ENCODE results near the gene CLSTN2.

The CLSTN2 gene

GRCh38 chr3:140468407-140468806, 533.4 kb downstream of the CLSTN2 start:
- no peak for DNase-seq

- no peak for DNase-seq
Measured at GRCh38 chr3:140469491-140469890, 534.5 kb downstream of the CLSTN2 start.

- no peak for DNase-seq
Measured at GRCh38 chr3:140470211-140470610, 535.2 kb downstream of the CLSTN2 start.

GRCh38 chr3:140470962-140471361, 536.0 kb downstream of the CLSTN2 start:
- DNase-seq: no peak

- DNase-seq: no peak
Measured at GRCh38 chr3:140472306-140473020, 537.5 kb downstream of the CLSTN2 start.

GRCh38 chr3:140487566-140487965, 552.6 kb downstream of the CLSTN2 start:
- DNase-seq: no peak

GRCh38 chr3:140493271-140493670, 558.3 kb downstream of the CLSTN2 start:
- no peak for DNase-seq

GRCh38 chr3:140494970-140495369, 560.0 kb downstream of the CLSTN2 start:
- DNase-seq: no peak

GRCh38 chr3:140497331-140497730, 562.3 kb downstream of the CLSTN2 start:
- no peak for DNase-seq

GRCh38 chr3:140499114-140499757, 564.3 kb downstream of the CLSTN2 start:
- no peak for DNase-seq

- no peak for DNase-seq
Measured at GRCh38 chr3:140500473-140500872, 565.5 kb downstream of the CLSTN2 start.

- DNase-seq: no peak
Measured at GRCh38 chr3:140501061-140501769, 566.2 kb downstream of the CLSTN2 start.

- no peak for DNase-seq
Measured at GRCh38 chr3:140501770-140502364, 566.9 kb downstream of the CLSTN2 start.

GRCh38 chr3:140505213-140505612, 570.2 kb downstream of the CLSTN2 start:
- DNase-seq: no peak

GRCh38 chr3:140505876-140506275, 570.9 kb downstream of the CLSTN2 start:
- DNase-seq: no peak

- no peak for DNase-seq
Measured at GRCh38 chr3:140508550-140508949, 573.6 kb downstream of the CLSTN2 start.

GRCh38 chr3:140509534-140509933, 574.5 kb downstream of the CLSTN2 start:
- no peak for DNase-seq

- no peak for DNase-seq
Measured at GRCh38 chr3:140510303-140510861, 575.4 kb downstream of the CLSTN2 start.

- DNase-seq: no peak
Measured at GRCh38 chr3:140521751-140522445, 586.9 kb downstream of the CLSTN2 start.

- no peak for DNase-seq
Measured at GRCh38 chr3:140522653-140523380, 587.8 kb downstream of the CLSTN2 start.

- no peak for DNase-seq
Measured at GRCh38 chr3:140523600-140523999, 588.6 kb downstream of the CLSTN2 start.

- no peak for DNase-seq
Measured at GRCh38 chr3:140527156-140527555, 592.2 kb downstream of the CLSTN2 start.
